Hair follicular keratinocyte (primary cell): ENCODE data around the gene OR51V1. TPM values are rescaled to one million over a fixed set of nuclear protein-coding genes. Genes with fewer than 3 reads are reported as not detected.

Source experiments
- total RNA-seq: library from RNA; depleted of rRNA; stranded (reverse); fragments of >200 nt; gene quantifications from 2 replicates; pipeline ENCODE4 v1.2.3, GENCODE V29; 2015

The OR51V1 gene
- total RNA-seq, result not detected in 2 replicates

GRCh38 chr11:5200582-5200981 is at the start of gene OR51V1:
Gene OR51V1, minus strand, starts transcription at chr11:5200682. Its CDS starts 0 bp downstream, at chr11:5200682.

GRCh38 chr11:5249807-5250396 is 49.4 kb upstream of the OR51V1 start, which contains the start of gene HBG1:
Gene HBG1, minus strand, starts transcription at chr11:5249857. Its CDS starts 53 bp downstream, at chr11:5249804.

GRCh38 chr11:5234381-5234834 is 33.9 kb upstream of the OR51V1 start, which contains the start of gene HBD:
Gene HBD, minus strand, starts transcription at chr11:5234483. Its CDS starts 50 bp downstream, at chr11:5234433.

GRCh38 chr11:5226732-5227310 is 26.3 kb upstream of the OR51V1 start, which contains the start of gene HBB:
Gene HBB, minus strand, starts transcription at chr11:5227071. Its CDS starts 50 bp downstream, at chr11:5227021.

GRCh38 chr11:5154657-5155056 is 45.8 kb downstream of the OR51V1 start, which contains the start of gene OR52A1:
Gene OR52A1, minus strand, starts transcription at chr11:5154757. Its CDS starts 2,388 bp downstream, at chr11:5152369.

Other genes with a start within 250 kb of the OR51V1 start
- not detected in 2 replicates for gene OR51A2, start 245.0 kb downstream of the OR51V1 start, total RNA-seq
- gene OR51L1, start 205.8 kb downstream of the OR51V1 start, total RNA-seq, result not detected in 2 replicates
- not detected in 2 replicates for gene OR52J3, start 154.2 kb downstream of the OR51V1 start, total RNA-seq
- not detected in 2 replicates for gene OR52E2, start 141.1 kb downstream of the OR51V1 start, total RNA-seq
- not detected in 2 replicates for gene OR52E1, start 131.1 kb downstream of the OR51V1 start, total RNA-seq
- not detected in 2 replicates for gene OR52A5, start 62.3 kb downstream of the OR51V1 start, total RNA-seq
- not detected in 2 replicates for gene OR52A1, start 45.9 kb downstream of the OR51V1 start, total RNA-seq
- gene HBB, start 26.4 kb upstream of the OR51V1 start, total RNA-seq, result not detected in 2 replicates
- not detected in 2 replicates for gene HBD, start 33.8 kb upstream of the OR51V1 start, total RNA-seq
- not detected in 2 replicates for gene HBG1, start 49.2 kb upstream of the OR51V1 start, total RNA-seq
- gene HBG2, start 54.1 kb upstream of the OR51V1 start, total RNA-seq, result not detected in 2 replicates
- gene HBE1, start 69.3 kb upstream of the OR51V1 start, total RNA-seq, result not detected in 2 replicates
- not detected in 2 replicates for gene OR51B4, start 101.3 kb upstream of the OR51V1 start, total RNA-seq
- gene OR51B2, start 123.6 kb upstream of the OR51V1 start, total RNA-seq, result not detected in 2 replicates
- gene OR51B5, start 142.8 kb upstream of the OR51V1 start, total RNA-seq, result not detected in 2 replicates
- not detected in 2 replicates for gene OR51B6, start 150.8 kb upstream of the OR51V1 start, total RNA-seq
- not detected in 2 replicates for gene OR51M1, start 183.1 kb upstream of the OR51V1 start, total RNA-seq
- gene OR51Q1, start 221.4 kb upstream of the OR51V1 start, total RNA-seq, result not detected in 2 replicates
- gene OR51I1, start 240.8 kb upstream of the OR51V1 start, total RNA-seq, result not detected in 2 replicates
- not detected in 2 replicates for gene OR51I2, start 248.6 kb upstream of the OR51V1 start, total RNA-seq